K562 (cell line): ENCODE results near the gene UNC119B. TPM values are rescaled to one million over a fixed set of nuclear protein-coding genes. Genes with fewer than 3 reads are reported as not detected.

Experiments
- BCL6 ChIP-seq: fragments of 250-450 bp; sonication (Bioruptor Pico); IDR thresholded peaks from 2 replicates; pipeline ENCODE4 v1.4.0; 2020
- BMI1 ChIP-seq: fragments of 150-350 bp; IDR thresholded peaks from 2 replicates; pipeline ENCODE4 v1.6.1; 2014; ENCODE audit warnings: low read length
- CEBPZ ChIP-seq: fragments of 150-350 bp; IDR thresholded peaks from 2 replicates; pipeline ENCODE4 v1.6.1; 2014; ENCODE audit warnings: low read depth, mild to moderate bottlenecking, low read length, borderline replicate concordance
- DNMT1 ChIP-seq: fragments of 450-650 bp; IDR thresholded peaks from 2 replicates; pipeline ENCODE4 v1.6.1; 2016; ENCODE audit warnings: antibody characterized with exemption, mild to moderate bottlenecking
- ESRRA ChIP-seq: fragments of 450-650 bp; IDR thresholded peaks from 2 replicates; pipeline ENCODE4 v1.6.1; 2014; ENCODE audit warnings: low read depth, mild to moderate bottlenecking, moderate library complexity, borderline replicate concordance
- POLR2AphosphoS2 ChIP-seq: IDR thresholded peaks from 2 replicates; pipeline ENCODE4 v1.6.1; 2012; ENCODE audit warnings: low read length, improper control_type of control experiment
- RFX7 ChIP-seq: fragments of 250-450 bp; sonication (Bioruptor Pico); IDR thresholded peaks from 2 replicates; pipeline ENCODE4 v1.5.1; 2021; ENCODE audit warnings: mild to moderate bottlenecking
- U2AF1 ChIP-seq: fragments of 200-400 bp; formaldehyde crosslinking; optimal IDR thresholded peaks from 2 replicates; pipeline ENCODE3; 2017; ENCODE audit warnings: mild to moderate bottlenecking, low read depth, low read length, moderate library complexity
- ZNF143 ChIP-seq: sonication (generic); formaldehyde crosslinking; IDR thresholded peaks from 2 replicates; pipeline ENCODE4 v1.9.0; 2022; ENCODE audit warnings: mild to moderate bottlenecking, missing genetic modification reagents
- ZNF324 ChIP-seq: fragments of 250-450 bp; sonication (Bioruptor Pico); IDR thresholded peaks from 2 replicates; pipeline ENCODE4 v1.4.0; 2020; ENCODE audit warnings: mild to moderate bottlenecking
- ZNF445 ChIP-seq: fragments of 250-450 bp; sonication (Bioruptor Pico); IDR thresholded peaks from 2 replicates; pipeline ENCODE4 v1.4.0; 2020; ENCODE audit warnings: low read depth, mild to moderate bottlenecking, moderate library complexity
- polyA plus RNA-seq, 8 experiments: library from polyadenylated mRNA; depleted of rRNA in 4 of 8; stranded (reverse) in 5 of 8; unstranded in 3 of 8; fragments of >200 nt; fragmentation: Nextera tagmentation in 2 of 8; fragmentation: Illumina TruSeq in 1 of 8; extraction: Ambion mirVana in 2 of 8; extraction: Trizol in 1 of 8; gene quantifications; 2 replicates each; pipeline versions ENCODE4 v1.2.1 to v1.2.3, GENCODE V29; 2011 to 2014; ENCODE audit warnings: inconsistent platforms in 1 of 8, missing spikeins in 1 of 8
- total RNA-seq, 7 experiments: library from RNA; depleted of rRNA in 6 of 7; stranded (reverse); fragments of >200 nt in 6 of 7; fragmentation: Illumina TruSeq in 2 of 7; extraction: Trizol in 2 of 7; gene quantifications; 2 replicates each; pipeline versions ENCODE4 v1.2.1 to v1.2.3, GENCODE V29; 2011 to 2021; ENCODE audit warnings: low replicate concordance in 1 of 7
- TF ChIP-seq, protein P1 (sequence below), 2 experiments: fragments of 450-650 bp in 1 of 2; sonication (generic) in 1 of 2; formaldehyde crosslinking in 1 of 2; IDR thresholded peaks in 1 of 2; conservative IDR thresholded peaks in 1 of 2; 2 replicates each; pipeline versions ENCODE4 v1.6.1 to v1.8.1; 2016 to 2023; ENCODE audit warnings: mild to moderate bottlenecking in 2 of 2, moderate library complexity in 2 of 2, inconsistent platforms in 1 of 2, missing genetic modification reagents in 1 of 2
- TF ChIP-seq, protein P2 (sequence below): fragments of 450-650 bp; formaldehyde crosslinking; IDR thresholded peaks from 2 replicates; pipeline ENCODE4 v1.4.0; 2020; ENCODE audit warnings: mild to moderate bottlenecking, moderate library complexity
- TF ChIP-seq, protein P3 (sequence below): fragments of 250-450 bp; sonication (Bioruptor Pico); IDR thresholded peaks from 2 replicates; pipeline ENCODE4 v1.5.0; 2022; ENCODE audit warnings: mild to moderate bottlenecking
- TF ChIP-seq, protein P4 (sequence below): sonication (generic); formaldehyde crosslinking; IDR thresholded peaks from 2 replicates; pipeline ENCODE4 v1.8.1; 2023; ENCODE audit warnings: mild to moderate bottlenecking, missing genetic modification reagents

The UNC119B gene
- total and polyA plus RNA-seq, 9 of the 15 experiments (the other 6 are each of a cell fraction or from before 2014, with no cell fraction given) = 4.0 to 34.5 (median 15.1) TPM

DNA sequence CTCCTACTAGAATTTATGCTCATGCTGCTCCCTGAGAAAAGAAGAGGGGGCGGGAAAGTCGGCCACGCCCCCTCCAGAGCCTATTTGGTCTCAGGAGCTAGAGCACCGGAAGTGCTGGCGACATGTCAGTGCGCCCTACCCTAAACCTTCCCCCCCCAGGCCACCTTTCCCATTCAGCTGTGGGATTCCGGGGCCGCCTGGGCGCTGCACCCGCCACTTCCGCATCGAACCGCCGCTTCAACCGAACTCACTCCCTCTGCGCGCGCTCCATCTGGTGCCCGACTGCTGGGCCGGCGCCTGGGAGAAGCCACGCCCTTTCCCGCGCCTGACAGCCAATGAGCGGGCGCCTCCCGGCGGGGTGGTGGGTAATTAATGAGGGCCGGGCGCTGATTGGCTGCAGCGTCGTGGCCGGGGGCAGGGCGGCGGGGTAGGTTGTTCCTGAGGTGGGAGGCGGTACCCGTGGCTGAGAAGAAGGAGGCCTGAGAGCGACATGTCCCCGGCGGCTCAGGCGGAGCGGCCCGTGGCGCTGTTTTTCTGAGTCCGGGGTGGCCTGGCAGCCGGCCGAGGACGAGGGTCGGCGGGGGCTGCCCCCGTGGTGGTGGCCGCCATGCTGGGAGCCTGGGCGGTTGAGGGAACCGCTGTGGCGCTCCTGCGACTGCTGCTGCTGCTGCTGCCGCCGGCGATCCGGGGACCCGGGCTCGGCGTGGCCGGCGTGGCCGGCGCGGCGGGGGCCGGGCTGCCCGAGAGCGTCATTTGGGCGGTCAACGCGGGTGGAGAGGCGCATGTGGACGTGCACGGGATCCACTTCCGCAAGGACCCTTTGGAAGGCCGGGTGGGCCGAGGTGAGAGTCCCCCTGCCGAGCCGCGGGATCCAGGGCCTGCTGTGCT is 23.3 kb upstream of the UNC119B start, which contains the start of gene MLEC (continued):
- TF ChIP-seq POLR2AphosphoS2 (no peak), ZNF324 (CRISPR knock-in tag) (no peak), DNMT1 (no peak), RFX7 (CRISPR knock-in tag) (no peak), U2AF1 (peak; percentile 33), ZNF143 (CRISPR knock-in tag) (no peak), BMI1 (no peak), BCL6 (CRISPR knock-in tag) (no peak), ZNF445 (no peak), CEBPZ (no peak), ESRRA (peak; percentile 80; the same call in 1 of the 2 replicates)
- TF ChIP-seq, protein P1, sequence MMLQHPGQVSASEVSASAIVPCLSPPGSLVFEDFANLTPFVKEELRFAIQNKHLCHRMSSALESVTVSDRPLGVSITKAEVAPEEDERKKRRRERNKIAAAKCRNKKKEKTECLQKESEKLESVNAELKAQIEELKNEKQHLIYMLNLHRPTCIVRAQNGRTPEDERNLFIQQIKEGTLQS (IDR thresholded peaks at IDR 0.05) = no peak; the same call in 1 of the 2 replicates
- TF ChIP-seq, protein P1 (CRISPR knock-in tag; conservative IDR thresholded peaks at IDR 0.05) = no peak
- TF ChIP-seq, protein P2, sequence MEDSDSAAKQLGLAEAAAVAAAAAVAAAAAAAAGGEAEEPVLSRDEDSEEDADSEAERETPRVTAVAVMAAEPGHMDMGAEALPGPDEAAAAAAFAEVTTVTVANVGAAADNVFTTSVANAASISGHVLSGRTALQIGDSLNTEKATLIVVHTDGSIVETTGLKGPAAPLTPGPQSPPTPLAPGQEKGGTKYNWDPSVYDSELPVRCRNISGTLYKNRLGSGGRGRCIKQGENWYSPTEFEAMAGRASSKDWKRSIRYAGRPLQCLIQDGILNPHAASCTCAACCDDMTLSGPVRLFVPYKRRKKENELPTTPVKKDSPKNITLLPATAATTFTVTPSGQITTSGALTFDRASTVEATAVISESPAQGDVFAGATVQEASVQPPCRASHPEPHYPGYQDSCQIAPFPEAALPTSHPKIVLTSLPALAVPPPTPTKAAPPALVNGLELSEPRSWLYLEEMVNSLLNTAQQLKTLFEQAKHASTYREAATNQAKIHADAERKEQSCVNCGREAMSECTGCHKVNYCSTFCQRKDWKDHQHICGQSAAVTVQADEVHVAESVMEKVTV (CRISPR knock-in tag) = no peak; the same call in 1 of the 2 replicates
- TF ChIP-seq, protein P3, sequence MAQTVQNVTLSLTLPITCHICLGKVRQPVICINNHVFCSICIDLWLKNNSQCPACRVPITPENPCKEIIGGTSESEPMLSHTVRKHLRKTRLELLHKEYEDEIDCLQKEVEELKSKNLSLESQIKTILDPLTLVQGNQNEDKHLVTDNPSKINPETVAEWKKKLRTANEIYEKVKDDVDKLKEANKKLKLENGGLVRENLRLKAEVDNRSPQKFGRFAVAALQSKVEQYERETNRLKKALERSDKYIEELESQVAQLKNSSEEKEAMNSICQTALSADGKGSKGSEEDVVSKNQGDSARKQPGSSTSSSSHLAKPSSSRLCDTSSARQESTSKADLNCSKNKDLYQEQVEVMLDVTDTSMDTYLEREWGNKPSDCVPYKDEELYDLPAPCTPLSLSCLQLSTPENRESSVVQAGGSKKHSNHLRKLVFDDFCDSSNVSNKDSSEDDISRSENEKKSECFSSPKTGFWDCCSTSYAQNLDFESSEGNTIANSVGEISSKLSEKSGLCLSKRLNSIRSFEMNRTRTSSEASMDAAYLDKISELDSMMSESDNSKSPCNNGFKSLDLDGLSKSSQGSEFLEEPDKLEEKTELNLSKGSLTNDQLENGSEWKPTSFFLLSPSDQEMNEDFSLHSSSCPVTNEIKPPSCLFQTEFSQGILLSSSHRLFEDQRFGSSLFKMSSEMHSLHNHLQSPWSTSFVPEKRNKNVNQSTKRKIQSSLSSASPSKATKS = no peak
- TF ChIP-seq, protein P4, sequence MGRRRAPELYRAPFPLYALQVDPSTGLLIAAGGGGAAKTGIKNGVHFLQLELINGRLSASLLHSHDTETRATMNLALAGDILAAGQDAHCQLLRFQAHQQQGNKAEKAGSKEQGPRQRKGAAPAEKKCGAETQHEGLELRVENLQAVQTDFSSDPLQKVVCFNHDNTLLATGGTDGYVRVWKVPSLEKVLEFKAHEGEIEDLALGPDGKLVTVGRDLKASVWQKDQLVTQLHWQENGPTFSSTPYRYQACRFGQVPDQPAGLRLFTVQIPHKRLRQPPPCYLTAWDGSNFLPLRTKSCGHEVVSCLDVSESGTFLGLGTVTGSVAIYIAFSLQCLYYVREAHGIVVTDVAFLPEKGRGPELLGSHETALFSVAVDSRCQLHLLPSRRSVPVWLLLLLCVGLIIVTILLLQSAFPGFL = no peak
